ENCODE measurements around the gene LMNB1.
A peak's percentile ranks its signal among the peaks of the same experiment; 100 is the strongest.
"Not testable (repeated sequence)": the region's sequence is repeated elsewhere in the genome, so short reads cannot be mapped to it uniquely, and the experiment has no call there.

The LMNB1 gene

DNA sequence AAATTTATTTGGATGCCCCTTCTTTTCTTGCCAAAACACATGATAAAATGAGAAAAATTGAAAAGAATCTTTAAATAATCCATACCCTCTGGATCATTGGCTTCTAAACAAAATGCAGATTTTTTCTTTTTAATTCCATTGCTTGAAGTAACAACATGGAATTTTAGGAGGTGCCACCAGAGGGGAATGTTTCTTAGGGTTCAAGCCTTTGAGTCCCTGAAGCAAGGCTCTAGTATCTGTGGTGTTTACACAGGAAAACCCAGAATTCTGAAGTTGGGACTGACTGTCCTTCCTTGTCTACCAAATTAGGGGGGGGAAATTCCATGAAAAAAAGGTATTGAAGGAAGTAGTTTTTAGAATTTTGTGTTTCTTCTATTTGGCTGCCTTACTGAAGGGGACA, 69.4 kb downstream of the LMNB1 start:
- FAIRE-seq (no peak), DNase-seq (ENCODE audit: insufficient read length, low spot score) (no peak)
- TF ChIP-seq TAF1 (IDR thresholded peaks at IDR 0.05; ENCODE audit: low read depth, low read length) (no peak), POLR2A (IDR thresholded peaks at IDR 0.05; ENCODE audit: low read depth, low read length) (no peak), SPI1 (IDR thresholded peaks at IDR 0.05; ENCODE audit: low read depth, low read length) (no peak), POLR2AphosphoS5 (IDR thresholded peaks at IDR 0.05; ENCODE audit: low read depth, low read length) (no peak), PAX5 (IDR thresholded peaks at IDR 0.05; ENCODE audit: insufficient read depth, low read length, severe bottlenecking) (no peak), POU2F2 (IDR thresholded peaks at IDR 0.05; ENCODE audit: low read depth, low read length) (no peak)

DNA sequence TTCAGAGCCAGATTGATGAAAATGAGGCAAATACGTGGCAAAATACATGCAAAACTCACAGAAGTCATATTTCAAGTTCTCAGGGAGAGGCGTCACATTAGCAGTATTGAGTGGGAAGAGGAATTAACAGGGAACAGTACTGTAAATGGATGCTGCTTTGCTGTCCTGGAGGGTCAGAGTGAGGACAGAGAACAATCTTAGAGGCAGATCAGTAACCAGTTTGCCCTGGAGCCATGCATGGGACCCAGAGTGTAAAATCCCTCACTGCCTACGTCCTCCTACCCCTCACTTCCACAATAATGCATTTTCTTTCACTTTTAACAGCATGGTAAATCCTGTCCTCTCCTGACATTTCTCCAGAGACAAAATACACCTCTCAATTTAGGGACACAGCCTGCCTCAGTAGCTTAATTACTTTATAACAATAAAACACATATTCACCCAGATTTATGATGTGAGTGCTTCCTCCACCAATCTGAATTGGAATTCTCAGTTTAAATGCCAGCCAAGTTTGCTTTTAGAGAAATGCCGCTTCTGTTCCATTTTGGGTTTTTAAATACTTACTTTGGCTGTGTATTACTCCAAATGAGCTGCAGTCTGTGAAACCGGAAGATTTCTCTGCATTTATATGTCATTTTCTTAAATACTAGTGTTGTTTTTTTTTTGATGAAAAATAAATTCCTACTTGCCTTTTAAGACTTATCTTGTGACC, 70.0 kb downstream of the LMNB1 start:
- FAIRE-seq = no peak
- TF ChIP-seq POLR2AphosphoS5 (IDR thresholded peaks at IDR 0.05; ENCODE audit: low read depth, low read length) (no peak), PAX5 (IDR thresholded peaks at IDR 0.05; ENCODE audit: insufficient read depth, low read length, severe bottlenecking) (no peak), SPI1 (IDR thresholded peaks at IDR 0.05; ENCODE audit: low read depth, low read length) (no peak), POLR2A (IDR thresholded peaks at IDR 0.05; ENCODE audit: low read depth, low read length) (no peak), POU2F2 (IDR thresholded peaks at IDR 0.05; ENCODE audit: low read depth, low read length) (no peak), TAF1 (IDR thresholded peaks at IDR 0.05; ENCODE audit: low read depth, low read length) (no peak)
- DNase-seq (ENCODE audit: insufficient read length, low spot score) = no peak

DNA sequence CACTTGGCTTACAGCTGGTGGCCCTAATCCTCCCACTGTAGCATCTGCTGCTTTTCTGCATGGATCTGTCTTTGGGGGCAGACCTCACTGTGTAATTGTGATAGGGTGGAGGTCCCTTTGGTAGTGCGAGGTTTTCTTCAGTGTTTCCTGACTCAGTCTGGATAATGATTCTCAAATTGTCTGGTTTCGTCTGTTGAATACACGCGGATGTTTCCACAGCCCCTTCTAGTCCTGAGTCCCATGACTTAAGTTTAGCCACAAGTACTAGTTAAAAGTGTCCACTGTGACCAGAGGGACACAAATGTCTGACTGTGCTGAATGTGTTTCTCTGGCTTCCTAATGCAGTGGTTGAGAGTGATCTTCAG, 70.5 kb downstream of the LMNB1 start:
- DNase-seq (ENCODE audit: insufficient read length, low spot score) = no peak
- FAIRE-seq = no peak
- TF ChIP-seq SPI1 (IDR thresholded peaks at IDR 0.05; ENCODE audit: low read depth, low read length) (no peak), TAF1 (IDR thresholded peaks at IDR 0.05; ENCODE audit: low read depth, low read length) (no peak), POU2F2 (IDR thresholded peaks at IDR 0.05; ENCODE audit: low read depth, low read length) (no peak), POLR2A (IDR thresholded peaks at IDR 0.05; ENCODE audit: low read depth, low read length) (no peak), PAX5 (IDR thresholded peaks at IDR 0.05; ENCODE audit: insufficient read depth, low read length, severe bottlenecking) (no peak), POLR2AphosphoS5 (IDR thresholded peaks at IDR 0.05; ENCODE audit: low read depth, low read length) (no peak)

DNA sequence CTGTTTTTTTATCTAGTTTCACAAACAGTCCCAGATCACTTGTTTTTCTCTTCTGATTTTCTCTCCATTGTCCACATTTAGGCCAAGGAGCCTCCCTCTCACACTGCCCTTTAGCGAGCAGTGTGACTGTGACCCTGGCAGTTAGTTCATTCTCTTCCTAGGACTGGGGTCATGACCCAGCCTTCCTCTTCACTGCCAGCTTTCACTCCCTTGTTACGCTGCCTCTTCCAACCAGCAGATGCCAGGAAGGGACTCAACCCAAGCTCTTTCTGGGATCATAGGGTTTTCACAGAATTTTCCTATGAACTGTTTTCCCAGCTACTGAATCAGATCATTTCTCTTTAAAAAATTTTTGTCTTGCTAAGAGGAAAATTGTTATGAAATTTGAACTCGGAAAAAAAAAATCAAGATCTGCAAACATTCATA, 70.9 kb downstream of the LMNB1 start:
- no peak for FAIRE-seq
- TF ChIP-seq POLR2A (IDR thresholded peaks at IDR 0.05; ENCODE audit: low read depth, low read length) (no peak), SPI1 (IDR thresholded peaks at IDR 0.05; ENCODE audit: low read depth, low read length) (no peak), TAF1 (IDR thresholded peaks at IDR 0.05; ENCODE audit: low read depth, low read length) (no peak)
- DNase-seq (ENCODE audit: insufficient read length, low spot score) = no peak

DNA sequence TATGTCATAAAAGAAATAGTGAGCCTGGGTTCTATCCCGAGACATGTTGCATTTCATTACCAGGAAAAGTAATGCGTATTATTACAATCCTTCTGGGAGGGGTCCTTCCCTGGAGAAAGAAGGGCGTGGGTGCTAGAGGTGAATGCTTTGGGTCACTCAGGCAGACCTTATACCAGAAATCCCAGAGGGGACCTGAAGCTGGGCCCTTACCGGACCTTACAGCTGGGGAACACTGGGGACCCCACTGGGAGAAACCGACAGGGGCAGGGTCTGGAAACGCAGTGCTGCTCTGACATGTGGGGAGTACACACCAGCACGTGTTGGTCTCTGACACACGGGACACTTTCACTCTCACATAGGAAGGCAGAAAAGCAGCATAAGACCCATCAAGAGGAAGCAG, 71.3 kb downstream of the LMNB1 start:
- no peak for FAIRE-seq
- no peak for DNase-seq (ENCODE audit: insufficient read length, low spot score)
- TF ChIP-seq POU2F2 (IDR thresholded peaks at IDR 0.05; ENCODE audit: low read depth, low read length) (no peak), PAX5 (IDR thresholded peaks at IDR 0.05; ENCODE audit: insufficient read depth, low read length, severe bottlenecking) (no peak), SPI1 (IDR thresholded peaks at IDR 0.05; ENCODE audit: low read depth, low read length) (no peak), POLR2AphosphoS5 (IDR thresholded peaks at IDR 0.05; ENCODE audit: low read depth, low read length) (no peak), TAF1 (IDR thresholded peaks at IDR 0.05; ENCODE audit: low read depth, low read length) (no peak), POLR2A (IDR thresholded peaks at IDR 0.05; ENCODE audit: low read depth, low read length) (no peak)

DNA sequence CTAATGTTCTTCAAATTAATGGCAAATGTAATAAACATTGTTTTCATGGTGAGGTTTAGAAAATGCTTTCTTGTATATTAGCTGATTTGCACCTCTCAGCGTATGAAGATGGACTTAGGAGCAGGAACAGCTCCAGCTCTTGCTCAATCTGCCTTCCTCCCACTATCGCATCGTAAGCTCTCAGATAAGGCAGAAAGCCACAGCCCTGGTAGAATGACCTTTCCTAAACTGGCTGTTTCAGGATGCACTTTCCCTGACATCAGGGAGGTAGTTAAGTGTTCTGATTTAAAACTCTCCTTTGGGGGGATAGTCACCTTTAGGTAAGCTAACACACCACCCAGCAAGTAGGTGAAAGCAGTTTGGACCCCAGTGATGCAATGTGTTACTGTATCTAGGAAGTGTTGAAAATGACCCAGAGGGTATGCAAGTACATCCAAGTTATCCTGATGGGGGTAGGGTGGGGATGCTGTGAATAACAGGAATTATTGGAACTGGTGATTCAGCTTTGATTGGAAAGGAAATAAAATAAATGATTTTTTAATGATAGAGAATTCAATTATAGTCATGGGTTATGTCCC, 72.3 kb downstream of the LMNB1 start:
- no peak for TF ChIP-seq SPI1 (IDR thresholded peaks at IDR 0.05; ENCODE audit: low read depth, low read length)
- no peak for TF ChIP-seq PAX5 (IDR thresholded peaks at IDR 0.05; ENCODE audit: insufficient read depth, low read length, severe bottlenecking)
- no peak for TF ChIP-seq POLR2A (IDR thresholded peaks at IDR 0.05; ENCODE audit: low read depth, low read length)
- no peak for TF ChIP-seq POU2F2 (IDR thresholded peaks at IDR 0.05; ENCODE audit: low read depth, low read length)
- TF ChIP-seq POLR2AphosphoS5 (IDR thresholded peaks at IDR 0.05; ENCODE audit: low read depth, low read length) = no peak
- no peak for TF ChIP-seq TAF1 (IDR thresholded peaks at IDR 0.05; ENCODE audit: low read depth, low read length)
- FAIRE-seq (no peak), DNase-seq (ENCODE audit: insufficient read length, low spot score) (no peak)

DNA sequence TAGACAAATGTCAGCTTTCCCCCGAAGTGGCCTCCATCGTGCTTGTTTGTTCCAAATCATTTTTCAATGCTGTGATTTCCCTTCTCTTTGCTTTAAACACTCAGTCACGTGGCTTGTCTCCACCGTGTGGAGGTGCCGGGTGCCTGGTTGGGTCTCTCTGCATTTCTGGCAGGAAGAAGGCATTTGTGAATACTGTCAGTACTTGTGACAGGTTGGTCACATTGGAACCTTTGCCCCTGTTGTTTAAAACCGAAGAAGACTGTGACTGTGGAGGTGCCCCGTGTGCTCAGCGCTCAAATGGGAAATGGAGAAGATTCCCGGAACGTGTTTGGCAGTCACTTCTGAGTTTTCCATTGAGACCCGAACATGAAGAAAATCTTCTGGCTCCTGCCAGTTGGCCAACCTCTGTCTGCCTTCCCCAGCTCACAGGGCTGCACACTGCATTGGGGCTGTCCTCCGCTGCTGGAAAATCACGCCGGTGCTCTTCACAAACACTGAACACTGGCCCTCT, 74.6 kb downstream of the LMNB1 start:
- DNase-seq (ENCODE audit: insufficient read length, low spot score) = no peak
- FAIRE-seq = no peak
- TF ChIP-seq POLR2A (IDR thresholded peaks at IDR 0.05; ENCODE audit: low read depth, low read length) (no peak), TAF1 (IDR thresholded peaks at IDR 0.05; ENCODE audit: low read depth, low read length) (no peak), POU2F2 (IDR thresholded peaks at IDR 0.05; ENCODE audit: low read depth, low read length) (no peak), PAX5 (IDR thresholded peaks at IDR 0.05; ENCODE audit: insufficient read depth, low read length, severe bottlenecking) (no peak), SPI1 (IDR thresholded peaks at IDR 0.05; ENCODE audit: low read depth, low read length) (no peak), POLR2AphosphoS5 (IDR thresholded peaks at IDR 0.05; ENCODE audit: low read depth, low read length) (no peak)

DNA sequence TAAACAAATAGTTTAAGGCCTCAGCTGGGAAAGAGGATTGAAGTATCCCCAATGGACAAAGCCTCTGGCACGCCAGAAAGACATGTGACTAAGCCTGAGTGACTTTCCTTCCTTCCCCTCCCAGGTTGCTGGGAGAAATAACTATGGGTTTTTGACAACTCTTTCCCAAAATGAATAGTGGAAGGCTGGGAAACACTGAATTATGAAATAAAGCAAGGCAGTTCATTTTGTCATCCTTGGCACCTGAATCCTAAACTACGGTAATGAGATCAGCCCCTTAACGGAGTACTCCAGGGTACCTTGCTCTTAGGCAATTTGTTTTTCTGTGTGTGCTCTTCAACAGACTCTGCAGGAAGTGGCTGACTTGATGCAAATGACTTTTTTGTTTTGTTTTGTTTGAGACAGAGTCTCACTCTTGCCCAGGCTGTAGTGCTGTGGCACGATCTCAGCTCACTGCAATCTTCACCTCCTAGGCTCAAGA, 75.2 kb downstream of the LMNB1 start:
- FAIRE-seq (peak; percentile 69), DNase-seq (ENCODE audit: insufficient read length, low spot score) (no peak)
- TF ChIP-seq PAX5 (IDR thresholded peaks at IDR 0.05; ENCODE audit: insufficient read depth, low read length, severe bottlenecking) (no peak), POLR2AphosphoS5 (IDR thresholded peaks at IDR 0.05; ENCODE audit: low read depth, low read length) (no peak), SPI1 (IDR thresholded peaks at IDR 0.05; ENCODE audit: low read depth, low read length) (no peak)

DNA sequence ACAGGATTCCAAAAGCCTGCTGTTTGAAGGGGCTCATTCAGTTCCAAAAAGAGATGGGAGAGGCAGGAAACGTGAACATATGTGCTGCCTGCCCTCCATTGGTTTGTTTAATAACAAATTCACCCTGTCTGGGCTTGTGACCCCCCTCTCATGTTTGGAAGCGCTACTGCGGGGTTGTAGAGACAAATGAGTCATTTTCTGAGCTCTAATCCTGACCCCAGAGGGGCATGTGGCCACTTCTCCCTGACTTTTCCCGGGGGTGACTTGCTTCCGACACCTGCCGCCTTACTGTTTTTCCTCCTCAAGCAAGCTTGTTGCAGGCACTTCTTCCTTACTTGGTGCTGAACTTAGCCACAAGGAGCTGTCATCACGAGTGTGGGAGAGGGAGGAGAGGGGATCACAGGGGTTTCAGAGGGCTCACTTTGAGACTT, 75.9 kb downstream of the LMNB1 start:
- TF ChIP-seq PAX5 (IDR thresholded peaks at IDR 0.05; ENCODE audit: insufficient read depth, low read length, severe bottlenecking) (no peak), POLR2AphosphoS5 (IDR thresholded peaks at IDR 0.05; ENCODE audit: low read depth, low read length) (no peak), POLR2A (IDR thresholded peaks at IDR 0.05; ENCODE audit: low read depth, low read length) (no peak), POU2F2 (IDR thresholded peaks at IDR 0.05; ENCODE audit: low read depth, low read length) (no peak), TAF1 (IDR thresholded peaks at IDR 0.05; ENCODE audit: low read depth, low read length) (no peak), SPI1 (IDR thresholded peaks at IDR 0.05; ENCODE audit: low read depth, low read length) (no peak)
- no peak for DNase-seq (ENCODE audit: insufficient read length, low spot score)
- peak; percentile 28 for FAIRE-seq

DNA sequence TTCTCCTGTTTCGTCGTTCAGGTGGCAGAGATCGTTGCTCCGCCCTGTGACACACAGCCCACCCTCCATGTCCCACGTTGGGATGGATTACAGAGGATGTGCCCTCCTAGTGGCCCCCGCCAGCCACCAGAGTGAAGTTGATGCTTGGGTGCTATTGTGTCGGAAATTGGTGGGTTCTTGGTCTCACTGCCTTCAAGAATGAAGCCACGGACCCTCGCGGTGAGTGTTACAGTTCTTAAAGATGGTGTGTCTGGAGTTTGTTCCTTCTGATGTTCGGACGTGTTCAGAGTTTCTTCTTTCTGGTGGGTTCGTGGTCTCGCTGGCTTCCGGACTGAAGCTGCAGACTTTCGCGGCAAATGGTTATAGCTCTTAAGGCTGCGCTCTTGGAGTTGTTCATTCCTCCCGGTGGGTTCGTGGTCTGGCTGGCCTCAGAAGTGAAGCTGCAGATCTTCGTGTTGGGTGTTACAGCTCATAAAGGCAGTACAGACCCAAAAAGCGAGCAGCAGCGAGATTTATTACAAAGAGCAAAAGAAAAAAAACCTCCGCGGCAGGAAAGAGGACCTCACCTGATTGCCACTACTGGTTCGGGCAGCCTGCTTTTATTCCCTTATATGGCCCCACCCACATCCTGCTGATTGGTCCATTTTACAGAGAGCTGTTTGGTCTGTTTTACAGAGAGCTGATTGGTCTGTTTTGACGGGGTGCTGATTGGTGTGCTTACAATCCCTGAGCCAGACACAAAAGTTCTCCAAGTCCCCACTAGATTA, 76.8 kb downstream of the LMNB1 start:
- DNase-seq (ENCODE audit: insufficient read length, low spot score); FAIRE-seq: not testable (repeated sequence)
